AG08395 (cell line): ENCODE measurements around the gene SORBS1.

ENCODE experiments used
- DNase-seq: peaks from one replicate; pipeline ENCODE4 v3.0.0; 2012; ENCODE audit warnings: mixed read lengths, low spot score

Gene SORBS1

DNA sequence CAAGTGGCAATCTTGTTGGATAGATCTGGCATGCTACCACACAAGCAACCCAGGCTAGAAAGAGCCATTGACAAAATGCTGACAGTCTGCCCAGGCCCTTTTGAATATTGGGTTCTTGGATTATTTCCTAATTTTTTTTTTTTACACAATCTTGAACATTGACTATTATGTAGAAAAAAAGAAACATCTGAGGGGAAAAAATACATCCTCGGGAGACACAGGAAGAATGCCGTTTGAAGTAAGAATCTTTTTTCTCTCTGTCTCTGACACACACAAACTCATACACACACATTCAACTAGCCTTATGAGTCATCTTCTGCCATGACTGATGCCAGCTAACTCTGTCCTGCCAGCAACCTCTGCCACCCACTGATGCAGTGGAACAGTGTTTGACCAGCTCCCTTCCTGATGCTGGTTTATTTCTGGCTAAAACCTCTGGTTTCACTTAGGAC is 47.2 kb downstream of the SORBS1 start:
- peak; percentile 53 for DNase-seq

GRCh38 chr10:95513008-95513589 is 48.1 kb downstream of the SORBS1 start:
- DNase-seq = no peak

GRCh38 chr10:95511314-95511713 is 49.9 kb downstream of the SORBS1 start:
- DNase-seq = no peak

GRCh38 chr10:95509251-95509650 is 51.9 kb downstream of the SORBS1 start:
- no peak for DNase-seq

- no peak for DNase-seq
Measured at GRCh38 chr10:95508730-95509129, 52.4 kb downstream of the SORBS1 start.

DNA sequence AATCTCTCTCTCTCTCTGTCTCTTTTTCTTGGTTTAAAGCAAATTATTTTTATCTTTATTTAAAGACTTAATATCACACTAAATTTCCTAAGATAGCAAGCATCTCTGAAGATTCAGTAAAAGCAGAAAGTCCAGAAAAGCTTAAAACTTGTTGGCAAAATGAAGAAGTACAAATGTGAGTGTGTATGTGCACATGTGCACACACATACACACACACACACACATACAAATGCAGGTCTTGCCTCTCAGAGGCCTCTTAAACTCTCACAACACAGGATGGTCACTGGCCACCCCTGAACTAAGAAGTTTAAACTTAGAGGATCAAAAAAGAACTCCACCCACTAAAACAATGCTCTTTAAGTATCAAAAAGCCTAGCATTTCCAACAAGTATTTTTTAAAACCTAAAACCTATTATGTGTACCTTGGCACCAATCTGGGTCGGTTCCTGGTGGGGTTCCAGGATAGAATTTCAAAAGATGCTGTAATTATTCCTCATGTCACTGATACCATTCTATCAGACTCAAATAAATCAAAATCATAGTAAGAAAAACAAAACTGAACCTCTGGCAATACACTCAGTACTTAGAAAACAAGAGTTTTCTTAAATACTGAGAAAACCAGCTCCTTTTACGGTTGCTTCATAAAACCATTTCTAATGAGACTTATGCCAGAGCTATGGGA is 55.0 kb downstream of the SORBS1 start:
- no peak for DNase-seq

- DNase-seq = no peak
Measured at GRCh38 chr10:95505641-95506040, 55.5 kb downstream of the SORBS1 start.

- DNase-seq = no peak
Measured at GRCh38 chr10:95505084-95505610, 56.0 kb downstream of the SORBS1 start.

DNA sequence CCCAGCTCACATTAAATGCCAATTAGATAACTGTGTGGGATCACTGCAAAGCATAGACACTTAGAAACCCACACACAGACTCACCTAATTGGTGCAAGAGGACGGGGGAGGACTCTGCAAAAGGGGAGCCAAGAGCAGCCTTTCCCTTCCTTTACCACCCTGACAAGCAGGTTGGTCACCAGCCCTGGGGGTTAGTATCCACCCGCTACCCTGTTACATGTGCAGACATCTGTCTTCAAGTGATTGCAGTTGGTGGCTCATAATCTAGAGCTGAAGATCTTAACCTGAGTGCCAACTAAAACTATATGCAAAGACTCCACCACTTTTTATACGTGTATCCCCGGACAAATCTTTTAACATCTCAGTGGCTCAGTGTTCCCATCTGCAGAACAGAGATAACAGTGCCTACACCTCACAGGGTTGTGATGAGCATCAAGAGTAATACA is 56.9 kb downstream of the SORBS1 start:
- no peak for DNase-seq

DNA sequence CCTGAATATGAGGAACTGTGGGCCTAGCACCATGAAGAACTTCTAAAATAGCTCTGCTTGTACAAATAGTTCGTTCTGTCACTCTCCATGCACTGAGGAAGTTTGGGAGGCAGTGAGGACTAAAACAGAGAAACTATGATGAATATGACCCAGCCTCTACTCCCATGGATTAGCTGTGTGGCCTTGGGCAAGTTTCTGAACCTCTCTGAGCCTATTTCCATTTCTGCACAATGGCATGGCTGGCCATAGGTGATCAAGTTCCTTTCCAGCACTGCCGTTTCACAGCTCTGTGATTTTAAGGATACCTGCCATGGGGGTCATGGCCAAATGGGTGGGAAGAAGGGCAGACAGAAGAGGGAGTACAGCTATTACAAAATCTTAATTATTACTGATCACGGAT is 57.6 kb downstream of the SORBS1 start:
- DNase-seq = no peak

GRCh38 chr10:95503001-95503400 is 58.2 kb downstream of the SORBS1 start:
- no peak for DNase-seq

- no peak for DNase-seq
Measured at GRCh38 chr10:95502377-95502776, 58.8 kb downstream of the SORBS1 start.

DNA sequence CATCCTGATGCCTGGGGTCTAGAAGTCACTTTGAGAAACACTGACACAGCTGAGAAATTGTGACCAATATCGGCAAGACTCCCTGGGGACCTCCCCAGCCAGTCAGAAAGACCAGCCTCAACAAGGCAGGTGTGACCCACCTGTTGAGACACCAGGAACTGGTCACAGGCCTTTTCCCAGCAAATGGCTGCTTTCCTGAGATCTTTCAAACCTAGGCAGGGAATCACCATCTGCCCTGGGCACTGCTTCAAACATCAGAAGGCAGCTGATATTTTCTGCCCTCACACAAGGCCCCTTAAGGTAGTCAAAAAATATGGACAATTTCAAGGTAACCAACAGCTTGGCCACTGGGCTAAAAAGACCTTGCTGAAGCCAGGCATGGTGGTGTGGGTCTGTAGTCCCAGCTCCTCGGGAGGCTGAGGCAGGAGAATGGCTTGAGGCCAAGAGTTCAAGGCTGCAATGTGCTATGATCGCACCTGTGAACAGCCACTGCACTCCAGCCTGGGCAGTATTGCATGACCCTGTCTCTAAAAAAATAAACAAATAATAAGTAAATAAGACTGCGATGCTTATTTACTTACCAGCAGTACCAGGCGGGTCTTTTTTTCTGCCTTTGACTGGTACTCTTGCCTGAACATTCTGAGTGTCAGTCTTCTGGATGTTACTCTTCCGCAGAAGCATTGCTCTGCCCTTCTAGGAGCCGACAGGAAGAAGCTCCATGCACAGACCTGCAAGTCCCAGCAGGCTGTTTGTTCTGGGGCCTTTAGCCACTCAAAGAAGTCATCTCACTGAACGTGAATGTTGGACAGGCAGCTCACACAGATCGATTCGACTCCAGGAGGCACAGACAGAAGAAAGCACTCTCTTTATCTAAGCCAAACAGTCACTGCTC is 59.7 kb downstream of the SORBS1 start:
- no peak for DNase-seq

DNA sequence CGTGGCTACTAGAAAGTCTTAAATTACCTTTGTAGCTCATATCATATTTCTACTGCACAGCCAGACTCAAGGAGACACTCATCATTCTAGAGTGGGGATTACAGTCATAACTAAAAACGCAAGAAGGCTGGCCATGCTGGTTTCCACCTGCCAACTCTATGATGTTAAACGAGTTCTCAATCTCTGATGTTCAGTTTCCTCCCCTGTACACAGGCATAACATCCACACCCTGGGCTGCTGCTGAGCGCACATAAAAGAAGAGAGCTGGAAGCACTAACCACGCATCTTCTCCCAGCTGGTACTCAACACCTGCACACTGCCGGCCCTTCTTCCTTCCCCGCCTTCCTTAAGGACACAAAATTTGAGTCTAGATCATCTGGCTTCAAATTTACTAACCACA is 60.5 kb downstream of the SORBS1 start:
- no peak for DNase-seq

GRCh38 chr10:95500097-95500496 is 61.1 kb downstream of the SORBS1 start:
- no peak for DNase-seq

DNA sequence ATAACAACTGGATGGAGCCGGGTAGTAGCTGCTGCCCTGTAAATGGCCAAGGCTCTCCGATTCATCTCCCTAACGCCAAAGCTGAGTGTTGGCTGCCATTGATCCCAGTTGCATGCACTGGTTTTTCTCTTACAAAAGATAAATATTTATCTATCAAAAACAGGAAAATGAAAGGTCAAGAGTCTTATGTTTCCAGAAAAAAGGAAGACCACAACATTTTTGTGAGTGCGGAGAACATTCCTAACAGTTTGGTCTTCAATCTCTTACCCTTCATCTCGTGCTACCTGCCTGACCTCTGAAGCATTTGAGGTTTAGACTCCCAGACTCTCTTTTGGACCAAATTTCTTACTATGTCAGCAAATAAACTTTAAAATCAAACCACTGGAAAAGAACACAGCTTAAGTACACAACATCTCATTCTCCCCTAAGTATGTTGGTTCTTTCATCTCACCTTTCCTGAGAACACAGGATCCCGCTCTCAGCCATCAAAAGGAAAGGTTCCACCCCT is 61.6 kb downstream of the SORBS1 start:
- DNase-seq = no peak

DNA sequence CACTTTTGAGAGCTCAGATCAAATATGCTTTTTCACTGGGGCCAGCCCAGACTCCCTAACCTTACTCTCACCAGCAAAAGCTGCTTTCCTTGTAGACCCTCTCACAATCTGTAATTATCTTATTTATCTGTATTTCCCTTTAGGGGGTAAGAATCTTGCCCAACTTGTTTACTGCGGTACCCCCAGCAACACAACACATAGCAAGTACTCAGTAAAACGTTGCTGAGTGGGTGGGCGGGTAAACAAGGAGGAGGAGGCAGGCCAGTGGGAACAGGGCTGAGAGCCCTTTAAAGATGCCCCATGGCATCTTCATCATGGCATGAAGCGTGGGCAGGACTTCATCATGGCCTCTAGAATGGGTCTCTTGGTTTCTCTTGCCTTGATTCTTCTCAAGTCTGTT is 64.2 kb downstream of the SORBS1 start:
- no peak for DNase-seq

DNA sequence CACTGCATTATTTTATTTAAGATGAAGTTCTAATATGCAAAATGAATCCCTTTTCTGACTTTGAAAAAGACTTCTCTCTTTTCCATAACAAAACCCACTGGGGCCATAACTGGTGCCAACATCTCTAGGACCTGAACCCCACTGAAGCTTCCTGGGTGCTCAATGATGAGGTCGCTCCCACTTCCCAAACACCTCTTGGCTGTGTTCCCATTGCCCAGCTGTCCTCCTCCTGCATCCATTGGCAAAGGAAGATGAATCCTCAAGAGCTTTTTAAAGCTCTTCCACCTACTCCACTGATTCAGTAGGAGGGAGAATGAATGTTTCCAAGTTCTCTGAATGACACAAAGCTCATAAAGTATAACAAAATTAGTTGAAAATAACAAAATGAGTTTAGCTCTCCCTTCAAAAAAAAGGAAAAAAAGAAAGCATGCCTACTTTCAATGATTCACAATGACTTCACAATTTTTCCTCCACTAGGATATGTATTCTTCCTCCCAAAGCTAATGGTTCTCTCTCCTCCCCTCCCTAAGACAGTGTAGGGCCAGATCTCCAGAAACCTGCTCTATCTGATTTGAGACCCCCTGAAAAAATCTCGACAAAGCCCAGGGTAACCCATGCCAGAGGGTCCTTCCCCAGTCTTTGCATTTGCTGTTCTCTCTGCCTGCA is 64.8 kb downstream of the SORBS1 start:
- DNase-seq = no peak

- DNase-seq = no peak
Measured at GRCh38 chr10:95493862-95494261, 67.3 kb downstream of the SORBS1 start.

DNA sequence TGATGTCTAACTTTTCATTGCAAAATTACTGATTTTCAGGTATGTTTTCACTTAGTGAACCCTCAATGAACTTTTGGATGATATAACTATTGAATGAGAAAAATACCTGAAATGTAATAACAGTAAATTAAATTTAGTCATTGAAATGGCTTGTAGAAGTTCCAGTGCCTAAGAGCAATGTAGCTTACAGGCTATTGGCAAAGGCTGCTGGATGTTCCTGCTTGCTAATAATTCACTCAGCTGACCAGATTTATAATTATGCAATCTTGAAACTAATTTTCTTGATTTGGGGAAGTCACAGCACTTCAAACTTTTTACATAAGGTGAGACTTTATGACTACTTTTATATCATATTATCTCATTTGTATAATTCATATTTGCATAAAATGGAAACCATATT is 73.2 kb downstream of the SORBS1 start:
- DNase-seq = no peak

DNA sequence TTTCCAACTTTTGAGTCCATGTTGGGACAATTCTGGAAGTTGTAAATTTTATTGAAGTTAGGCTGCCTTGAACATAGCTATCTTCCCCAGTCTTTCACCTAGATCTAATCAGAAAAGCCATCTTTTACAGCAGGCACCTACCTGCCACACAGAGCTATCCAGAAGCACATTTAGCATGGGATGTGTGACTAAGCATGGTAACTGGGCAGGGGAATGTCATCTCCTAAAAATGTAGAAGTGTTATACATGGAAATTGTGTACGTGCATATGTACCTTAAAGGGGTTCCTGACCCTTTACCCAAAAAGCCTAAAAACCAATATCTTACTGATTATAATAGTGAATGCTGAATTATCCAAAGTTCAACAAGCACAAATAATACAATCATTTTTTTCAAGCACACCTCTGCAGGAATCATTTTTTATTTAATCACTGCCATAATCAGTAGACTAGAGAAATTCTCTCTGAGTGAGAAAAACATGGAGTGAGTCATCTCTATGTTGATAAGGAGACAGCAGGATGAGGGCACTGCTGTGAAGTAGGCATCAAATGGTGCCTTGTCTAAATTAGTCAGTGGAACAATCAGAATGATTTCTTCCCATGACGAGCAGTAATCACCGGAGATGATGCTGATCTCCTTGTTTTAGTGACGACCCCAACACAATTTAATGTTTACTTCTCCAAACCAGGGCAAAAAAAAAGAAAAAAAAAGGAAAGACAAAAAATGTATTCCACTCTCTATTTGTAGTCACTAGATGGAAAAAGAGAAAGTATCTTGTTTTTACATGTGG is 75.9 kb downstream of the SORBS1 start:
- DNase-seq = no peak
